Cortex of kidney (tissue), 1 donor: ENCODE measurements around the gene SH2B3.

ENCODE experiments used
- DNase-seq: peaks from one replicate; lab custom pipeline; 2025; lab: John Stamatoyannopoulos, UW

Gene SH2B3

DNA sequence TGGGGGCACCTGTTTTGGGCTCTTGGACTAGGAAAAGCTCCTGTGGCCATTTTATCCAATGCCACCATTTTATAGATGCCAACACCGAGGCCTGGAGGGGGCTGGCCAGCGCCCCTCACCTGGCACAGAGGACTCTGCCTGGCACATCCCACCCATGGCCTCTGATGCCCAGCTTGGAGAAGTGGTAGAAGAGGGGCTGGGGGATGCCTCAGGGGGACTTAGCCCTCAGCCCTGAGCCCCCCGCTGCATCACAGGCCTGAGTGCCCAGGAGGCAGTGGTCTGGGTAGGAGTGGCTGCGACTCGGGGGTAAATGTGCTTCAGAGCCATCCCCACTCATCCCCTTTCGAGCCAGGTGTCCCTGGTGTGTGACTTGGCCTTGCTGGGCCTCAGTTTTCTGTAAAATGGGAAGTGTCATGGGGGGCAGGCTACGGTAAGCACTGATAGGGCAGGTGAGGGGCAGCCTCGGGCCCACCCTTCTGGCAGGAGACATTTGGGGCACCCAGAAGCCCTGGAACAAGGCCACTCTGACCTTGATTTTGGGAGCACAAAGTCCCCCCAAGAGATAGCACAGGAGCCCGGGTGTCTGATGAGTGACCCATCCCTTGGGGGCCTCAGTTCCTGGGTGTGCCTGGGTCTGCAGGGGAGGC, 22.5 kb downstream of the SH2B3 start:
- DNase-seq, result no peak

GRCh38 chr12:111428728-111429175, 23.0 kb downstream of the SH2B3 start:
- DNase-seq, result no peak

DNA sequence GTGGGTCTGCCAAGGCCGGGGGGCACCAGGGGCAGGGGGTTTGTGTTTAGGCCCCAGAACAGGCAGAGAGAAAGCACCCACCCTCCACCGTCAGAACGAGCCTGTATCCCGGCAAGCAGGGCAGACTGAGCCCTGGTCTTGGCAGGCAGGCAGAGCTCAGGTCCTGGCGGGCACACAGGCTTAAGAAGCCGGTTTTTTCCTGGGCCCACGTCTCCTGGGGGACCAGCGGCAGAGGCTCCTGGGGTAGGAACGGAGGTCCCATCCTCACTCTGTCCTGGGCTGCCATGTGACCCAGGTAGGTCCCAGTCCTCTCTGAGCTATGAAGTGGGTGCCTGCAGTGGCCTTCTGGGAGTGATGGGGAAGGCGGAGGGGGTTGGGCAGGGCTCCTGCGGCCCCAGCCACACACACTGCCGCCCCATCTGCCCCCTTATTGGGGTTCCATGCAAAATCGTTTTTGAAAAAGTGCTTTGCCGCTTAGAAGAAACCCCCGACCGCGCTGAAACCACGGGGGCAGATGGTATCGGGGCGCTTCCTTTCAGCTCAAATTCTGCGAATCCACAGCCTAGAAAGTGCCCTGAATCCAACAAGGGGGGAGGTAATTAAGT, 24.2 kb downstream of the SH2B3 start:
- DNase-seq, result no peak

DNA sequence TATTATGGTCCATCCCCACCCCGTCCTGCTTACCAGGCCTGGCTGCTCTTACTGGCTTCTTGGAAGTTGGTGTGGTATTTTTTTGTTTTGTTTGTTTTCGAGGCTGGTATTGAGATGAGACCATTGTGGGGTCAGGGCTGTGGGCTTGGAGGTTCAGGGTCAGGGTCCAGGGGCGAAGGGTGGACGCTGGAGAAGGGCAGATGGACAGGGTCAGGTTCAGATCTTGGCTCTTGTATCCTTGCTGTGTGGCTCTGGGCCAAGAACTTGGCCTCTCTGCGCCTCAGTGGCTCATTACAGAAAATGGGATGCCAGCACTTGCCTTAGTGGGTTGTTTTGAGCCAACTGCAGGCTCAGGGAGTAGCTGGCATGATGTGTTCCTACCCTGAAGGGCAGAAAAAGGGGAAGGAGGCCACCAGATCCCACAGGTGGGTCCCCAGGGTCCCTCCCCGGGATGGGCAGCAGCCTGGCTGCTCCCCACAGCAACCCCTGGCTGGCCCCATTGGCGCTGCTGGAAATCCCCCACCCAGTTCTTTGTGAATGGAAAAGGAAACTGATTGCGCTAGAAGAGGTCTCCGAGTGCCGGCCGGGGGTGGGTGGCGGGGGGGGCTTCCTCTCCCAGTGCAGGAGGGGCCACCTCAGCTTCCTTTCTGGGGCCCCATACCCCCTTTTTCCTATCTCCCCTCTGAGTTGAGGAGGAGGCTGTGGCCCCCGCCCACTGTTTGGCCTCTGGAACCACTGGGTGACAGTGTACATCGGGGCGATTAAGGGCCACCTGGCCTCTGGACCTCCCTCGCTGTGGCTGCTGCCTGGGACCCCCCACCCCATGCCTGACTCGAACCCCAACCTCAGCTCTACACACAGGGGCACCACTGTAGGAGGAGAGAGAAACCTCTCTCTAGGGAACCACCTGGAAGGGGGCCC, 25.0 kb downstream of the SH2B3 start:
- no peak for DNase-seq

DNA sequence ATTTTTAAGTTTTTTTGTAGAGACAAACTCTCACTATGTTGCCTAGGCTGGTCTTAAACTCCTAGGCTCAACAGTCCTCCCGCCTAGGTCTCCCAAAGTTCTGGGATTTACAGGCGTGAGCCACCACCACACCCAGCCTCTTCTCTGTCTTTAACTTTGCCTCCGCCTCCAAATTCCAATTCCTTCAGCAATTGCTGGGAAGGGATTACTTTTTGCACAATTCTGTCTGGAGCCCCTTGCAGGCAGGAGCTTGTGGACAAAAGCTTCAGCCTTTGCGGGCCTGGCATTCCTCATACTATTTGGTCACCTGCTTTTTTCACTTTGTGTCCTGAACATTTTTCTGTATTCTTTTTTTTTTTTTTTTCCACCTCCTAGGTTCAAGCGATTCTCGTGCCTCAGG, 26.0 kb downstream of the SH2B3 start:
- DNase-seq, result no peak

DNA sequence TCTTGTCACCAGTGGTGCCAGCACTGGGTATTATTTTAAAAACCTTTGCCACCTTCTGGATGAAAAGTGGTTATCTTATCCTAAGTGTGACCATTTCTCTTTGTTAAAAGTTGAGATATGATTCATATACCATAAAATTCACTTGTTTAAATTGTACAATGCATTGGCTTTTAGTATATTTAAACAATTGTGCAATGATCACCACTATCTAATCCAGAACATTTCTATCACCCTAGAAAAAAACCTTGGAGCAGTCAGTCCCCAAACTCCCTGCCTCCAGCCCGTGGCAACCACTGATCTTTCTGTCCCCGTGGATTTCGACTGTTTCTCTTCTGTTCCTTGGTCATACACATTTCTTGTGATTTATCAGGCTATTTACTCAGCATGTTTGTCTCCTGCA, 28.3 kb downstream of the SH2B3 start:
- DNase-seq, result no peak

DNA sequence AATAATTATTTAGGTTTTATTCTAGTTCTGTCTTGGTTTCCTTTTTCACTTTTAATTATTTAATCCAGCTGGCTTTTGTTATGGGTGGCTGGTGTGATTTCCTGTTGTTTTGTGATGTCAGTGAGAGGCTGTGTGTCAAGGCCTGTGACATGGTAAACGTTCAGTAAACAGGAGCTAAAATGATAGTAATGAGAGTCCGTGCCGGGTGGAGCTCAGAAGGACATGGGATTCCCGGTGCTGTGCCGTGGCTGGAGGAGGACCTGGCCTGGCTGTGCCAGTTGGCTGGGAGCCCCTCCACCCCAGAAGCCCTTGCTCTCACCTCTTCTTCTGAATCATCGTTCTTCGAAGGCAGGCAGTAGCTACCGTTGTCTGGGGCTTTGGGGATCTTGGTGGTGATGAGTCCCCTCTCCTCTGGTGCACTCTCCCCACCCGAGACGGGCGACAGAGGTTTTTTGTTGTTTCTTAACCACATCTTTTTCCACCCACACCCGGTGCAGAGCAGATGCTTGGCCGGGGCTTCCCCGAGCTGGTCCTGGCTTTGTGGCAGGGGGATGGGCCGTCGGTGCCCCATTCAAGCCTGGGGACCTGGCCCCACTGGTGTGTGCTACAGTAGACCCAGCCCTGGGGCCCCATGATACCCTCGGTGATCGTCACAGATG, 29.1 kb downstream of the SH2B3 start:
- DNase-seq, result peak; percentile 13

DNA sequence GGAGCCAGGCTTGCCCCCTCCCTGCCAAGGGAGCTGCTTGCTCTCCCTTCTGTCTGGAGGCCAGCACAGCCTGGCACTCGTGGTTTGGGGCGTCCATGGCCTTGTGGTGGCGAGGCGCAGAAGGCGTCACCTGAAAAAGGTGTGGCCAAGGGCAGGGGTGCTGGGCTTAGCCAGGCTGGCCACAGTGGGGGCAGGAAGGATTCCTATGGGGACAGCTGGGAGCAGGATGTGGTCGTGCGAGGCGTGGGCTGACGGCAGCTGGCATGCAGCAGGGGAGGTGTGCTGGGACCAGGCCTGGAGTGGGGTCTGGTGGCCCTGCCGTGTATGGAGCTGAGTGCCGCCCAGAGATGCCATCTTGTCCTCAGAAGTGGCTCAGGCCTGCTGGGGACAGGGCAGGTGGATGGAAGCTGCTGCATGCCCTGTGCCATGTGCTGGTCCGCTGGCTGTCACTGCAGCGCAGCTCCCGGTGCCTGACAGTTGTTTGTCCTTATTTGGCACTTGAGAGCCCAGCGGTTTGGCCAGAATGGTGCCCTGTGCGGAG, 30.0 kb downstream of the SH2B3 start:
- DNase-seq, result no peak

GRCh38 chr12:111436266-111436665, 30.5 kb downstream of the SH2B3 start:
- DNase-seq, result no peak

- DNase-seq, result no peak
Measured at GRCh38 chr12:111436811-111437210, 31.1 kb downstream of the SH2B3 start.

- DNase-seq, result no peak
Measured at GRCh38 chr12:111437816-111438454, 32.2 kb downstream of the SH2B3 start.

- no peak for DNase-seq
Measured at GRCh38 chr12:111438481-111438880, 32.8 kb downstream of the SH2B3 start.

DNA sequence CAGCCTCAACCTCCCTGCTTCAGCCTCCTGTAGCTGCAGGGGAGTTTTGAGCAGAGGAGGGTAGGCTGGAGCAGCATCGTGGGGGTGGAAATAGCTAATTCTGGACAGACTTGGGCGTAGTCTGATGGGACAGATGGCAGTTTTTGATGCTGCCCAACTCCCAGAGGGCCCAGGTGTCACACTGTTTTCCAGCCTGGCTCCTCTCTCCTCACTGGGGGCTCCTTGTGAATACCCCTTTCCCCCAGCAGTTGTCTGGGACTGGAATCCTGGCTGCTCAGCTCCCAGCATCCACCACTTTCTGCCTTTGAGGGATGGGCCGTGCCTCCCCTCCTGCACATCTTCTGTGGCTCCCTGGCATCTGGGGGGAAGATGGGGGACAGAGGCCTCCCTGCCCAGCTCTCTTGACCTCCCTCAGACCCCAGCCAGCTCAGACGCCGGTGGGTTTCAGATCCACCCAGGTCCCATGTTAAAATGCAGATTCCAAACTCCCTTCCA, 34.0 kb downstream of the SH2B3 start:
- no peak for DNase-seq

GRCh38 chr12:111440152-111440551, 34.4 kb downstream of the SH2B3 start:
- no peak for DNase-seq

GRCh38 chr12:111440631-111441030, 34.9 kb downstream of the SH2B3 start:
- no peak for DNase-seq

DNA sequence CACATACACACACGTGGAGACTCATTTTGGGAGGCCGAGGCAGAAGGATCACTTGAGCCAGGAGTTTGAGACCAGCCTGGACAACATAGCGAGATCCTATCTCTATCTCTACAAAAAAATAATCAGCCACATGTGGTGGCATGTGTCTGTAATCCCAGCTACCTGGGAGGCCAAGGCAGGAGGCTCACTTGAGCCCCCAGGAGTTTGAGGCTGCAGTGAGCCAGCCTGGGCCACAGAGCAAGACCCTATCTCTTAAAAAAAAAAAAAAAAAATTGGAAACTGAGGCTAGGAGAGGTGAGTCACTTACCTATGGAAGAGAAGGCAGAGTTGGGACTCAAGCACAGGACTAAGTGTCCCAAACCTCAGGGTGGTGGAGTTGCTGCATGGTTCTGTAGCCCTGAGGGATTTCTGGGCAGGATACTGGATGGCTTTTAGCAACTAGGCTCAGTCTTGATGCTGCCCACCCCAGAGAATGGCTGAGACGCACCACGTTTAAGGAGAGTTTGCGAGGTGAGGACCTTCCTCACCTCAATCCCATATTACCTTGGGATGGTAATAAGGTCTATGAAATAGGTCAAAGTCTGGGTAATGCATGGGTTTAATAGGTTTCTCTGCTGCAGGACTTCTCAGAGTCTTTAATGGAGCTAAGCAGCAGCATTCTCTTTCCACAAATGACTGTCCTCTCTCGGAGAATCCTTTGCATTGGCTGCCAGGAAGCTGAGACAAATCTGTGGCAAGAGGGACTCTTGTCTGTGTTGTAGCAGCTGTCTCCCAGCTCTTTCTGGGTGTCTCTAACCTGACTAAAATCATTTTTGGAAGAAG, 35.6 kb downstream of the SH2B3 start:
- DNase-seq, result no peak

DNA sequence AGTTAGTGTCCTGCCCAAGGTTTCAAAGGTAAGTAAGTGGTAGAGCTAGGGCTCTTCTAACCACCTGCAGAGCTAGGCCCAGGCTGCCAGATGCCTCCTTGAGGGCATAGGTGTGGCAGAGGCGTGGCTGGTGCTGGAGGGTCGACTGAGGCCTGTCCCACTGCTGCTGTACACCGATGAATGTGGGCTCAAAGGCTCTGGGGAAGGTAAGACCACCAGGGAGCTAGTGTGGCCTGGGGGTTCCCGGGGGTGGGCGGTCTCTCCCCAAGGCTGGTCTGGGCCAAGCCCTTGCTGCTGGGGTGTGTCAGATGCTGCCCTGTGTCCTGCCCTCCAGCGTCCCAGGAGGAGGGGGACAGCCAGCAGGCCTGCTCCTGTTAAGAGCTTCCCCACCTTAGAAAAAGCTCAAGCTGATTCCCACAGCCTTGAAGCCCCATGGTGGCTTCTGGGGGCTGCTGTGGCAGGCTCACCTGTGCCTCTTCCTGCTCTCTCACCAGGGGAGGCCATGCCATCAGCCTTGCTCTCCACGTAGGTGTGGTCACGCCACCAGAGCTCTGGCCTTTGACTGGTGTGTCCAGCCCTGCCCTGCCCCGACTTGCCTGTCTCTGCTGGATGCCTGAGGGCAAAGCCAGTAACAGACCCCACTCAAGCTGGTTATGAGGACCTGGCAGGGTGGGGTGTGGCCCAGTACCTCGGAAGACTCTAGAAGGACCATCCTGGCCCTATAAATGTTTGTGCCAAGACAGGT, 36.8 kb downstream of the SH2B3 start:
- no peak for DNase-seq

GRCh38 chr12:111443086-111443485, 37.4 kb downstream of the SH2B3 start:
- DNase-seq, result no peak

GRCh38 chr12:111443586-111443985, 37.9 kb downstream of the SH2B3 start:
- DNase-seq, result no peak
